PC-3 (cell line): ENCODE measurements around the gene LRP2. TPM values are rescaled to one million over a fixed set of nuclear protein-coding genes. Genes with fewer than 3 reads are reported as not detected.

Experiments used
- ATAC-seq: fragments of 200-7000 bp; cut with Tn5 transposase; 2 replicates; pipeline ENCODE4 v1.9.1; 2020; ENCODE audit warnings: mild to moderate bottlenecking, moderate library complexity
- BruUV-seq: library from RNA; stranded (reverse); fragments of 400-500 nt; replicated peaks from 2 replicates; lab custom pipeline; 2021; lab: Mats Ljungman, UMichigan
- CTCF ChIA-PET: fragments of 300-600 bp; sonication (Branson Sonifier 250); formaldehyde crosslinking; loops from one replicate; lab custom pipeline; 2022; ENCODE audit warnings: antibody characterized with exemption; lab: Charles Lee
- POLR2A ChIA-PET: fragments of 300-600 bp; sonication (Branson Sonifier 250); formaldehyde crosslinking; loops from one replicate; lab custom pipeline; 2022; ENCODE audit warnings: antibody characterized with exemption; ENCODE audit not compliant: unreplicated experiment; lab: Charles Lee
- DNase-seq: peaks from one replicate; pipeline ENCODE4 v3.0.0-alpha.2; 2015
- H2AFZ ChIP-seq: fragments of 300-600 bp; sonication (generic); 2 replicates; pipeline ENCODE4 v1.6.0; 2016; ENCODE audit warnings: antibody characterized with exemption, low read length
- H3F3A ChIP-seq: fragments of 300-600 bp; sonication (generic); one replicate; pipeline ENCODE4 v1.6.0; 2017; ENCODE audit warnings: antibody characterized with exemption, low read length, control low read depth, mild to moderate bottlenecking; ENCODE audit not compliant: unreplicated experiment
- H3K27ac ChIP-seq: fragments of 300-600 bp; sonication (generic); 2 replicates; pipeline ENCODE4 v1.5.1; 2016; ENCODE audit warnings: mild to moderate bottlenecking, low read length
- H3K27me3 ChIP-seq: fragments of 300-600 bp; sonication (generic); 2 replicates; pipeline ENCODE4 v1.6.1; 2016; ENCODE audit warnings: low read length, mixed read lengths
- H3K36me3 ChIP-seq: fragments of 300-600 bp; sonication (generic); 2 replicates; pipeline ENCODE4 v1.6.1; 2016; ENCODE audit warnings: low read depth, mixed run types, low read length, mixed read lengths
- H3K4me1 ChIP-seq: fragments of 300-600 bp; sonication (generic); 2 replicates; pipeline ENCODE4 v1.5.1; 2016; ENCODE audit warnings: low read length; ENCODE audit not compliant: insufficient read depth
- H3K4me2 ChIP-seq: fragments of 300-600 bp; sonication (generic); 2 replicates; pipeline ENCODE4 v1.6.0; 2016; ENCODE audit warnings: low read length
- H3K4me3 ChIP-seq: fragments of 300-600 bp; sonication (generic); 2 replicates; pipeline ENCODE4 v1.5.1; 2016; ENCODE audit warnings: mild to moderate bottlenecking, low read length, mixed read lengths
- H3K79me2 ChIP-seq: fragments of 300-600 bp; sonication (generic); 2 replicates; pipeline ENCODE4 v1.6.1; 2017; ENCODE audit warnings: low read length, mixed read lengths
- H3K9ac ChIP-seq: fragments of 300-600 bp; sonication (generic); 2 replicates; pipeline ENCODE4 v1.6.0; 2016; ENCODE audit warnings: mild to moderate bottlenecking, low read length
- H3K9me2 ChIP-seq: fragments of 300-600 bp; sonication (generic); replicated peaks from 2 replicates; pipeline ENCODE4 v1.6.1; 2016; ENCODE audit warnings: mixed run types, low read length, mixed read lengths
- H3K9me3 ChIP-seq: fragments of 300-600 bp; sonication (generic); 2 replicates; pipeline ENCODE4 v1.6.1; 2016; ENCODE audit warnings: low read length, mixed read lengths
- H4K20me1 ChIP-seq: fragments of 300-600 bp; sonication (generic); 2 replicates; pipeline ENCODE4 v1.6.1; 2016; ENCODE audit warnings: low read length, mixed read lengths
- CTCF ChIP-seq: fragments of 300-600 bp; sonication (generic); conservative IDR thresholded peaks from 2 replicates; pipeline ENCODE4 v1.5.1; 2017; ENCODE audit warnings: antibody characterized with exemption, low read depth, mild to moderate bottlenecking, low read length
- EZH2 ChIP-seq: fragments of 300-600 bp; sonication (generic); IDR thresholded peaks from one replicate; pipeline ENCODE4 v1.6.1; 2017; ENCODE audit warnings: antibody characterized with exemption, mild to moderate bottlenecking, low read length; ENCODE audit not compliant: unreplicated experiment
- EZH2phosphoT487 ChIP-seq: fragments of 300-600 bp; sonication (generic); IDR thresholded peaks from 2 replicates; pipeline ENCODE4 v1.6.1; 2018; ENCODE audit warnings: mild to moderate bottlenecking, antibody characterized with exemption, low read length, borderline replicate concordance
- intact Hi-C: fragments of 100-400 bp; cut with micrococcal nuclease; formaldehyde crosslinking; loops from 2 replicates; pipeline ENCODE4 v1.9.0; 2023
- total RNA-seq: library from RNA; depleted of rRNA; stranded (reverse); fragments of >200 nt; gene quantifications from 2 replicates; pipeline ENCODE4 v1.2.3, GENCODE V29; 2014

LRP2 gene
- total RNA-seq, 1 experiment from 2014 or later: not detected

- Histone ChIP-seq H3K9ac (no peak overlapping the region), H3F3A (no peaks in the 10 kb centered on the region), H2AFZ (no peak overlapping the region), H3K79me2 (no peaks in the 10 kb centered on the region), H3K36me3 (no peaks in the 10 kb centered on the region), H3K27ac (no peak overlapping the region), H4K20me1 (no peaks in the 10 kb centered on the region), H3K4me1 (no peaks in the 10 kb centered on the region), H3K4me2 (no peak overlapping the region), H3K27me3 (peaks cover 94% of the 10 kb centered on the region), H3K9me3 (no peaks in the 10 kb centered on the region), H3K4me3 (no peak overlapping the region), H3K9me2 (no peaks in the 10 kb centered on the region)
- ChIA-PET CTCF (no interaction called here), POLR2A (no interaction called here)
- TF ChIP-seq CTCF: no peak
- TF ChIP-seq EZH2: no peak
- TF ChIP-seq EZH2phosphoT487: no peak
- no TSS peak for BruUV-seq
- ATAC-seq: no peak
- no peak for DNase-seq
- intact Hi-C loops: no loop called here
Observed at GRCh38 chr2:169391236-169391635, 28.9 kb upstream of the LRP2 start.

GRCh38 chr2:169388161-169388560 is 25.8 kb upstream of the LRP2 start:
- POLR2A ChIA-PET: no interaction called here

More at GRCh38 chr2:169388161-169388560, 25.8 kb upstream of the LRP2 start:
- DNase-seq: no peak
- H3K4me2 ChIP-seq: no peak overlapping the region
- no peak overlapping the region for H3K4me3 ChIP-seq
- no peaks in the 10 kb centered on the region for H3F3A ChIP-seq
- H3K9me2 ChIP-seq: no peaks in the 10 kb centered on the region
- no peak overlapping the region for H3K27ac ChIP-seq
- H4K20me1 ChIP-seq: no peaks in the 10 kb centered on the region
- H3K4me1 ChIP-seq: no peaks in the 10 kb centered on the region
- no peaks in the 10 kb centered on the region for H3K9me3 ChIP-seq
- H3K27me3 ChIP-seq: peaks cover 85% of the 10 kb centered on the region
- no peaks in the 10 kb centered on the region for H3K79me2 ChIP-seq
- no peak overlapping the region for H3K9ac ChIP-seq
- CTCF ChIA-PET: no interaction called here
- intact Hi-C loops: no loop called here
- BruUV-seq: no TSS peak
- no peaks in the 10 kb centered on the region for H3K36me3 ChIP-seq
- no peak for ATAC-seq
- no peak for TF ChIP-seq CTCF
- no peak for TF ChIP-seq EZH2
- TF ChIP-seq EZH2phosphoT487: no peak
- H2AFZ ChIP-seq: no peak overlapping the region
